Measurements from ENCODE around the gene RAPGEF6. TPM values are rescaled to one million over a fixed set of nuclear protein-coding genes. Genes with fewer than 3 reads are reported as not detected.

RAPGEF6 gene
- polyA plus RNA-seq, 1 donor from 2014 or later: 121 TPM

DNA sequence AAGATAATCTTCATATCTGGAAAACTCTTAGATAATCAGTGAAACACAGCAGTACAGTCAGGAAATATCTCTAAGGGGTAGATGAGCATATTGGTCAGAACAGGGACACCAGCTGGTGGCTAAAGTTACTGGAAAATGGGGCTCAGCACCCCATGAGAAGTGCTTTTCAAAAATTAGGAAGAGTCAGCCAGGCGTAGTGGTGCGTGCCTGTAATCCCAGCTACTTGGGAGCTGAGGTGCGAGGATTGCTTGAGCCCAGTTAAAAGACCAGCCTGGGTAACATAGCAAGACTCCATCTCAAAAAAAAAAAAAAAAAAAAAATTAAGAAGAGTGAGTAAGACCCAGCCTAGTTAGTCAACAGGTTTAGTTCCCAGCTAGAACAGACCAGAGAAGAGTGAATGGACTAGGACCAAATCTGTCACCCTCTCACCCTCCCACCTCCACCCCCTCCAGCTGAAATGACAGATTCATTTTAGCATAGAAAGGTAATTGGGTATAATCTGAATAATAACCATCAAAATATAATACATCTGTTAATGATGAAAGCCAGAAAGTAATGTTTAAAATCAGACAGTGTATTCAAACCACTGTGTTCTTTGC is 250.3 kb downstream of the RAPGEF6 start:
- Histone ChIP-seq H3K27me3 (ENCODE audit: insufficient read depth, low read depth, low read length) (no peaks in the 10 kb centered on the region), H3K9ac (ENCODE audit: low read length) (no peak overlapping the region), H3K36me3 (ENCODE audit: insufficient read depth, low read length) (peaks cover under 1% of the 10 kb centered on the region), H3K9me3 (ENCODE audit: low read length) (no peaks in the 10 kb centered on the region), H3K27ac (ENCODE audit: low read length) (no peak overlapping the region), H3K79me2 (replicated peaks; ENCODE audit: insufficient read depth, low read length) (no peaks in the 10 kb centered on the region), H3K4me2 (ENCODE audit: low read length) (no peak overlapping the region), H3K4me3 (ENCODE audit: low read length) (no peak overlapping the region), H4K20me1 (ENCODE audit: insufficient read depth) (no peaks in the 10 kb centered on the region), H3F3A (ENCODE audit: insufficient read depth, low read length, poor library complexity, severe bottlenecking) (no peaks in the 10 kb centered on the region), H2AFZ (ENCODE audit: low read depth, low read length) (no peak overlapping the region), H3K9me2 (ENCODE audit: insufficient read depth, low read length) (no peaks in the 10 kb centered on the region)
- TF ChIP-seq MXI1 (conservative IDR thresholded peaks at IDR 0.05; ENCODE audit: poor library complexity, severe bottlenecking): no peak

DNA sequence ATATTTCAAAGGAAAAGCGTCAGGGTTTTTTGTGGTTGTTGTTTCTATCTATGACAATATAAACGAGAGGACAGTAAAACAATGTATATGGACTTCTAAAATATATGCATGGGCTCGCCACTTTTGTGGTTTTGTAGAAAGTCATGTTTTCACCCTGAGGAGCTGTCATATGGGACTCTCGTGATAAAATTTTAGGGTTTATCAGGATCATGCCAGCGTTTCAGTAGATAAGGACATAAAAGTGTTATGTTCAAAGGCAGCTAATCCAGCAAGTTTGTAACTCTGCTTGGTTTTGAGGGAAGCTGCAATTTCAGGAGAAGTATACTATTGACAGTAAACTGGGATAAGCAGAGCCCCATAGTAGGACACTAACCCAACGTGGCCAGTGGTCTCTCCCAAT is 250.9 kb downstream of the RAPGEF6 start:
- H4K20me1 ChIP-seq (ENCODE audit: insufficient read depth): no peaks in the 10 kb centered on the region
- H3F3A ChIP-seq (ENCODE audit: insufficient read depth, low read length, poor library complexity, severe bottlenecking): no peaks in the 10 kb centered on the region
- no peak overlapping the region for H3K4me3 ChIP-seq (ENCODE audit: low read length)
- H3K9ac ChIP-seq (ENCODE audit: low read length): no peak overlapping the region
- H3K27ac ChIP-seq (ENCODE audit: low read length): no peak overlapping the region
- H3K9me2 ChIP-seq (ENCODE audit: insufficient read depth, low read length): no peaks in the 10 kb centered on the region
- no peaks in the 10 kb centered on the region for H3K36me3 ChIP-seq (ENCODE audit: insufficient read depth, low read length)
- no peaks in the 10 kb centered on the region for H3K27me3 ChIP-seq (ENCODE audit: insufficient read depth, low read depth, low read length)
- no peaks in the 10 kb centered on the region for H3K9me3 ChIP-seq (ENCODE audit: low read length)
- no peak for TF ChIP-seq MXI1 (conservative IDR thresholded peaks at IDR 0.05; ENCODE audit: poor library complexity, severe bottlenecking)
- TF ChIP-seq RAD21 (conservative IDR thresholded peaks at IDR 0.05): no peak
- no peak for TF ChIP-seq TAF1 (IDR thresholded peaks at IDR 0.05; ENCODE audit: low read depth)
- no peak for TF ChIP-seq SMC3 (conservative IDR thresholded peaks at IDR 0.05; ENCODE audit: poor library complexity)
- TF ChIP-seq, protein P1, sequence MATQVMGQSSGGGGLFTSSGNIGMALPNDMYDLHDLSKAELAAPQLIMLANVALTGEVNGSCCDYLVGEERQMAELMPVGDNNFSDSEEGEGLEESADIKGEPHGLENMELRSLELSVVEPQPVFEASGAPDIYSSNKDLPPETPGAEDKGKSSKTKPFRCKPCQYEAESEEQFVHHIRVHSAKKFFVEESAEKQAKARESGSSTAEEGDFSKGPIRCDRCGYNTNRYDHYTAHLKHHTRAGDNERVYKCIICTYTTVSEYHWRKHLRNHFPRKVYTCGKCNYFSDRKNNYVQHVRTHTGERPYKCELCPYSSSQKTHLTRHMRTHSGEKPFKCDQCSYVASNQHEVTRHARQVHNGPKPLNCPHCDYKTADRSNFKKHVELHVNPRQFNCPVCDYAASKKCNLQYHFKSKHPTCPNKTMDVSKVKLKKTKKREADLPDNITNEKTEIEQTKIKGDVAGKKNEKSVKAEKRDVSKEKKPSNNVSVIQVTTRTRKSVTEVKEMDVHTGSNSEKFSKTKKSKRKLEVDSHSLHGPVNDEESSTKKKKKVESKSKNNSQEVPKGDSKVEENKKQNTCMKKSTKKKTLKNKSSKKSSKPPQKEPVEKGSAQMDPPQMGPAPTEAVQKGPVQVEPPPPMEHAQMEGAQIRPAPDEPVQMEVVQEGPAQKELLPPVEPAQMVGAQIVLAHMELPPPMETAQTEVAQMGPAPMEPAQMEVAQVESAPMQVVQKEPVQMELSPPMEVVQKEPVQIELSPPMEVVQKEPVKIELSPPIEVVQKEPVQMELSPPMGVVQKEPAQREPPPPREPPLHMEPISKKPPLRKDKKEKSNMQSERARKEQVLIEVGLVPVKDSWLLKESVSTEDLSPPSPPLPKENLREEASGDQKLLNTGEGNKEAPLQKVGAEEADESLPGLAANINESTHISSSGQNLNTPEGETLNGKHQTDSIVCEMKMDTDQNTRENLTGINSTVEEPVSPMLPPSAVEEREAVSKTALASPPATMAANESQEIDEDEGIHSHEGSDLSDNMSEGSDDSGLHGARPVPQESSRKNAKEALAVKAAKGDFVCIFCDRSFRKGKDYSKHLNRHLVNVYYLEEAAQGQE (IDR thresholded peaks at IDR 0.05; ENCODE audit: borderline replicate concordance): no peak
- TF ChIP-seq EZH2 (IDR thresholded peaks at IDR 0.05; ENCODE audit: borderline replicate concordance, insufficient read depth, low read length, poor library complexity, severe bottlenecking): no peak
- TF ChIP-seq POLR2AphosphoS5 (IDR thresholded peaks at IDR 0.05): no peak
- TF ChIP-seq EP300 (conservative IDR thresholded peaks at IDR 0.05; ENCODE audit: poor library complexity, severe bottlenecking): no peak
- TF ChIP-seq, protein P2, sequence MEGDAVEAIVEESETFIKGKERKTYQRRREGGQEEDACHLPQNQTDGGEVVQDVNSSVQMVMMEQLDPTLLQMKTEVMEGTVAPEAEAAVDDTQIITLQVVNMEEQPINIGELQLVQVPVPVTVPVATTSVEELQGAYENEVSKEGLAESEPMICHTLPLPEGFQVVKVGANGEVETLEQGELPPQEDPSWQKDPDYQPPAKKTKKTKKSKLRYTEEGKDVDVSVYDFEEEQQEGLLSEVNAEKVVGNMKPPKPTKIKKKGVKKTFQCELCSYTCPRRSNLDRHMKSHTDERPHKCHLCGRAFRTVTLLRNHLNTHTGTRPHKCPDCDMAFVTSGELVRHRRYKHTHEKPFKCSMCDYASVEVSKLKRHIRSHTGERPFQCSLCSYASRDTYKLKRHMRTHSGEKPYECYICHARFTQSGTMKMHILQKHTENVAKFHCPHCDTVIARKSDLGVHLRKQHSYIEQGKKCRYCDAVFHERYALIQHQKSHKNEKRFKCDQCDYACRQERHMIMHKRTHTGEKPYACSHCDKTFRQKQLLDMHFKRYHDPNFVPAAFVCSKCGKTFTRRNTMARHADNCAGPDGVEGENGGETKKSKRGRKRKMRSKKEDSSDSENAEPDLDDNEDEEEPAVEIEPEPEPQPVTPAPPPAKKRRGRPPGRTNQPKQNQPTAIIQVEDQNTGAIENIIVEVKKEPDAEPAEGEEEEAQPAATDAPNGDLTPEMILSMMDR (IDR thresholded peaks at IDR 0.05; ENCODE audit: poor library complexity, severe bottlenecking): no peak
- H2AFZ ChIP-seq (ENCODE audit: low read depth, low read length): no peak overlapping the region
- no peaks in the 10 kb centered on the region for H3K79me2 ChIP-seq (replicated peaks; ENCODE audit: insufficient read depth, low read length)
- H3K4me2 ChIP-seq (ENCODE audit: low read length): no peak overlapping the region

All from neural cell (in vitro differentiated cells).